Rectal smooth muscle tissue (tissue), 1 donor: ENCODE measurements around the gene SIRPB2.

Experiments
- H3K27ac ChIP-seq: one replicate; pipeline ENCODE4 v1.7.0; 2013; ENCODE audit warnings: low read depth, low read length, inconsistent platforms
- H3K27me3 ChIP-seq: one replicate; pipeline ENCODE4 v1.7.0; 2013; ENCODE audit warnings: low read length; ENCODE audit not compliant: control insufficient read depth, insufficient read depth
- H3K36me3 ChIP-seq: one replicate; pipeline ENCODE4 v1.7.0; 2013; ENCODE audit warnings: low read length; ENCODE audit not compliant: control insufficient read depth, insufficient read depth
- H3K4me1 ChIP-seq: one replicate; pipeline ENCODE4 v1.7.0; 2013; ENCODE audit warnings: low read length; ENCODE audit not compliant: control insufficient read depth, insufficient read depth
- H3K4me3 ChIP-seq: one replicate; pipeline ENCODE4 v1.7.0; 2013; ENCODE audit warnings: low read length
- H3K9ac ChIP-seq: one replicate; pipeline ENCODE4 v1.7.0; 2013; ENCODE audit warnings: low read length

Gene SIRPB2

DNA sequence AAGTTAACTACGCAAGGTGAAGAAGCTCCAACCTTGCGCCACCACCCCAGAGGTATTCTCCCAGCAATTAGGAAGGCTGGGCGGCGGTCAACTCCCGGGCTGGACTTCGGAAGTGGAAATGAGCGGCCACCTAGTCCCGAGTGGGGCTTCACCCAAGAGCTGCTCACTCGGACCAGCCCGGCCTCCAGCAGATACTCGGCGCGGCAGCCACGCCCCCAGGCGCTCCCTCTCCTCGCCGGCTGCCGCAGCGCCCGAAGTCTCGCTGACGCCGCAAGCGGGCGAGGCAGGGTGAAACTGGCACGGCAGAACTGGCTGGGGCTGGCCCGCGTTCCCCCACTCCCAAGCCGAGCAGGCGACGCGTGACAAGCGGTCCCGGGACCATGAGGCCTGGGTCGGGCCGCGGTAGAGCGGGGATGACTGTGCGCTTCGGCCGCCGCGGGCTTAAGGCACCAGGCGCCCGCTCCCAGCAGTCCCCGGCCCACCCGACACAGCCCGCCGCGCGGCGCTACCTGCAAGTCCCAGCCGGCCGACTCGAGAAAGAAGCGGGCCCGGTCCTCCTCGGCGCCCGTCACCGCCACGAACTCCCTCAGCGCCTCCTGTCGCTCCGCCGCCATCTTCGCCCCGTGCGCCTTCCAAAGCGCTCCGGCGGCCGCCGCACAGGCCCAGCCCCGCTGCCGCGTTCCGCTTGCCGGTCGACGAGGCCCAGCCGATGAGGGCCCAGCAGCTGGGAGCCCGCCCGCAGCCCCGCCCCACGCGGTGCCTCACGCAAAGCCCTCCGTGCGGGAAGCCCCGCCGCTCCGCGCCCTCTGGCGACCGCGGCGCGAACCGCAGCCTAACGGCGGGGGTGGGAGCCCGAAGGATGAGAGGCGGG lies 24.8 kb downstream of the SIRPB2 start, which contains the start of gene NSFL1C:
Gene NSFL1C (minus strand): TSS at position 639 of the 871 bp plus-strand sequence. CDS start 25 bp downstream, at position 614.
- H3K4me3 ChIP-seq: peak within 1 kb of the TSS; percentile 83
- peak within 1 kb of the TSS; percentile 43 for H3K9ac ChIP-seq
- H3K27ac ChIP-seq: peak within 1 kb of the TSS; percentile 80
- H3K4me1 ChIP-seq: peaks cover 11% of the 10 kb centered on the region
- H3K27me3 ChIP-seq: no peaks in the 10 kb centered on the region
- peaks cover 2% of the 10 kb centered on the region for H3K36me3 ChIP-seq

DNA sequence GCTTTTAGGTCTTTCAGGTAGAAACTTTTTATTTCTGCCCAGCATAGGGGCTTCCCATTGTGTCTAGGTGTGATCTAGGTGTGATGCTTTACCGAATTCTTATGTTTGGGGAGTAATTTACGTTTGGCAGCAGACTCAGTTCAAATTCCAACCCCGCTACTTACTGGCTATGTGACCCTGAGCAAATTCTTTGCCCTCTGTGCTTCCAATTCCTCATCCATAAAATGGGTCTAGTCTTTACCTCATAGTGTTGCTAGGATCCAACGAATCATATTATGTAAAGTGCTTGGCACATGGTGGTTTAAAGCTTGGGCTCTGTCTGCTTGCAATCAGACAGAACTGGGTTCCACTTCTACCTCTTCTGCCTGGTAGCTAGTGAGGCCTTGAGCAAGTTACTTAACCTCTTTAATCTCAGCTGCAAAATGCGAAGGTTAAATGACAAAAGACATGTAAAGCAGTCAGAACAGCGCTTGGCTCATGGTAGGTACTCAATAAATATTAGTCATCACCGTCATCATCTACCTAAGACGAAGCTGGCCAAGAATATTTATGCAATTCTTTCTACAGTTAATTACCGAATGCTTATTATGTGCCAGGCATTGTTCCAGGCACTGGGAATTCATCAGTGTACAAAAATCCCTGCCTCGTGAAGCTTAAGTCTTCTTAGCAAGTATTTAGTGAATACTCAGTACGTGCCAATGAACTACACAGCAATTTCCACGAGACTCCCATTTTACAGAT lies 25.6 kb downstream of the SIRPB2 start:
- no peaks in the 10 kb centered on the region for H3K27me3 ChIP-seq
- H3K4me3 ChIP-seq: peak overlapping the region; percentile 83
- H3K9ac ChIP-seq: peak overlapping the region; percentile 43
- H3K36me3 ChIP-seq: peaks cover 6% of the 10 kb centered on the region
- H3K4me1 ChIP-seq: peaks cover 11% of the 10 kb centered on the region
- peak overlapping the region; percentile 80 for H3K27ac ChIP-seq

DNA sequence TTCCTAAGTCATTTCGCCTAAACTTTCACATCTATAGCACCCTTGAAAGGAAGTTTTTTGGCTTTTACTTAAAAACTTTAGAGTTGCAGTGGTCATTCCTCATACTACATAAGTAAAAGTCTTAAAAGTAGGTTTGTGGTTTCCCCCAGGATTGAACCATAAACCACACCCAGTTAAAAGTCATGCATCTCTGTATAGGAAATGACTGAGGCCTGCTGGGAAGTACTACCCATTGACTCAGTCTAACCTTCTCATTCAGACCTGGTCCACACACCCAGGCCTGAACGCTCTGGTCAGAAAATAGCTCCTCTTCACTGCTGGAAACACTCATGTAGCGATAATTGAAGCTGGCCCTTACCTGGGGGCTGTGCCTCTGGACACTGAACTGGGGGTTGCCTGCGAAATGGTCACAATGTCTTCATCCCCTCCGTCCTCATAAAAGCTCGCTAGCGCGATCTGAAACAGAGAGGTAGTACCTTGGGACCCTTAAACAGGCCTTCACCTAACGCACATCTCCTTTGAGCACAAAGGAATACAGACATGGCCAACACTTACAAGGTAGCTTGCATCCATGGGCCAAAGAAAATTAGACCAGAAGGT lies 27.1 kb downstream of the SIRPB2 start:
- H3K9ac ChIP-seq: no peak overlapping the region
- no peak overlapping the region for H3K4me3 ChIP-seq
- peaks cover 11% of the 10 kb centered on the region for H3K4me1 ChIP-seq
- no peak overlapping the region for H3K27ac ChIP-seq
- H3K27me3 ChIP-seq: no peaks in the 10 kb centered on the region
- H3K36me3 ChIP-seq: peaks cover 6% of the 10 kb centered on the region

DNA sequence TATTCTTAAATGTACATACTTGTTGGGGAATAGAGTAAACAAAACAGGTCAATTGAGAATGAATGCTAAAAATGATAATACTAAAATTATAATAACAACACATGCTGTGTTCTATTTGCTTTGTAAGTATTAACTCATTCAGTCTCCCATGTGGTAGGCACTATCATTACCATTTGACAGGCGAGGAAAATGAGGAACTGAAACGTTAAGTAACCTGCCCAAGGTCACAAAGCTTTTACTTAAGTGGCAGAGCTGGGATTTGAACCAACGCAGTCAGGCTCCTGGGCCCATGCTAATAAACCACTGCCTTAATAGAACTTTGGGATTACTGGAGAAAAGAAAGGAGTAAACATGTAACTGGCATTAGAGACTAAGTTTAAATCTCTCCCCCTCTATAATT lies 28.4 kb downstream of the SIRPB2 start:
- Histone ChIP-seq H3K27me3 (no peaks in the 10 kb centered on the region), H3K4me1 (peaks cover 11% of the 10 kb centered on the region), H3K27ac (no peak overlapping the region), H3K9ac (no peak overlapping the region), H3K36me3 (peaks cover 12% of the 10 kb centered on the region), H3K4me3 (no peak overlapping the region)

DNA sequence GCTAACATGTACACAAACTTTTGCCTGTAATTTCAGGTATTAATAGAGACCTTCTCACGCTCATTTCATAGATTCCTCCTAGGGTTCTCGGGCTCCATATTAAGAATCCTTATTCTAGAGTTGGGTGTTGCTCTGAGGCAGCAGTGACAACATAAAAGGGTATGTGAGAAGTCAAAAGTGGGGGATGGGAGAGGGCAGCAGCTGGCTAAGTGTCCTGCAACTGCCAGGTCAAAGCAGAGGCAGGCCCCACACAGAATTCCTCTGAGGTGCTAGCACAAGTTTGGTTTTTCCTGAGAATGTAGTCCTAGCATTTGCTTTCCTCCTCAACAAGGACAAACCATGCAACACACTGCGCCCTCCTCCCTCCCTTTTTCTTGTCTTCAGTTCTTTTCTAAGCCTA lies 29.2 kb downstream of the SIRPB2 start:
- Histone ChIP-seq H3K27me3 (no peaks in the 10 kb centered on the region), H3K9ac (no peak overlapping the region), H3K36me3 (peaks cover 15% of the 10 kb centered on the region), H3K4me3 (no peak overlapping the region), H3K27ac (no peak overlapping the region), H3K4me1 (peaks cover 11% of the 10 kb centered on the region)

DNA sequence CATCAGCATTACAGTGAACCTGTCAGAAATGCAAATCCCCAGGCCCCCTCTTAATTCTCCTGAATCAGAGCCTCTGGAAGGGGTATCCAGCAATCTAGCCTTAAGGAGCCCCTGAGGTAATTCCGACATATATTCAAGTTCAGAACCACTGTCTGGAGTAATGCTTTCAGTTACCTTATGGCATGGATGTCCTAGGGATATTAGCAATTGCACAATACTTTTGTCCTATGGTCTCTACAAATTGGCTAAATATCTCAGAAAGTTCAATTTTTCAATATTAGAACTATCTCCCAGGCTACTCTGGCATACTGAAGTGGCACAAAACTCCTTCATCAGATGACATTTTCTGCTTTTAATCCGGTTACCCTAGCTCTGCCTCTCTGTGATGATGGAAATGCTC lies 30.9 kb downstream of the SIRPB2 start:
- Histone ChIP-seq H3K27me3 (no peaks in the 10 kb centered on the region), H3K4me1 (peaks cover 3% of the 10 kb centered on the region), H3K36me3 (peaks cover 15% of the 10 kb centered on the region), H3K9ac (no peak overlapping the region), H3K27ac (no peak overlapping the region), H3K4me3 (no peak overlapping the region)

DNA sequence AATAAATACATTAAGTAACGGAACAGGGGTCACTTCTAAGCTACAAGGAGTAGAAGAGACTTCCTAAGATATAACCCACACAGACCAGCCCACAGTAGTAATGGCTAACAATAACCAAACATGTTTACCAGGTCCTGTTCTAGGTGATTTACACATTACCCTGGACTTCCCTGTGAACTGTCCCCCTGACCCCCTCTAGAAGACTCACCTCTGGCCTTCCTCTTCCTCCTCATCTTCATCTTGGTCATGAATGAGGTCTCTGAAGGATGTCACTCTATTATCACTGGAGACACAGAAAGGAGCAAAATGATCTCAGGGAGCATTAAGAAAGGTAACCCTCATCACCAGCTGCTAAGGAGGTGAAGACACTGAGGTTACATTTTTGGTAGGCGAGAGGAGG lies 33.2 kb downstream of the SIRPB2 start:
- no peak overlapping the region for H3K9ac ChIP-seq
- peaks cover 31% of the 10 kb centered on the region for H3K36me3 ChIP-seq
- no peak overlapping the region for H3K27ac ChIP-seq
- no peaks in the 10 kb centered on the region for H3K27me3 ChIP-seq
- H3K4me1 ChIP-seq: no peaks in the 10 kb centered on the region
- H3K4me3 ChIP-seq: no peak overlapping the region

DNA sequence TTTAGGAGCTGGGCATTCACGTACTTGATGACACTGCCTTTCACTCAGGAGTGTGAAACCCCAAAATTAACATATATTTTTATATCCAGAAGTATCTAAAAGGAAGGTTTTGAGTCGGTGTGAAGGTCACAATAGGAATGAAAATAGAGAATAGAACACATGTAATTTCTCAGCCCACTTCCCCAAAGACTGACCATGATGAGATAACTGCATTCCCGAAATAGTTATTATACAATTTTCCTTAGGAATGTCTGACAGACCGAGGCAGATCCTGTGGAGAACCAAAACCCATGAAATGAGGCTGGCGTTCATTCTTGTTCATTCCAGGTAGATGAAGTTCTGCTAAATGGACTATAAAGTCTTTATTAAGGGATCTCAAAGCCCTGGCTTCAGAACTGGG lies 34.9 kb downstream of the SIRPB2 start:
- Histone ChIP-seq H3K9ac (no peak overlapping the region), H3K4me1 (no peaks in the 10 kb centered on the region), H3K36me3 (peaks cover 48% of the 10 kb centered on the region), H3K27me3 (no peaks in the 10 kb centered on the region), H3K27ac (no peak overlapping the region), H3K4me3 (no peak overlapping the region)

DNA sequence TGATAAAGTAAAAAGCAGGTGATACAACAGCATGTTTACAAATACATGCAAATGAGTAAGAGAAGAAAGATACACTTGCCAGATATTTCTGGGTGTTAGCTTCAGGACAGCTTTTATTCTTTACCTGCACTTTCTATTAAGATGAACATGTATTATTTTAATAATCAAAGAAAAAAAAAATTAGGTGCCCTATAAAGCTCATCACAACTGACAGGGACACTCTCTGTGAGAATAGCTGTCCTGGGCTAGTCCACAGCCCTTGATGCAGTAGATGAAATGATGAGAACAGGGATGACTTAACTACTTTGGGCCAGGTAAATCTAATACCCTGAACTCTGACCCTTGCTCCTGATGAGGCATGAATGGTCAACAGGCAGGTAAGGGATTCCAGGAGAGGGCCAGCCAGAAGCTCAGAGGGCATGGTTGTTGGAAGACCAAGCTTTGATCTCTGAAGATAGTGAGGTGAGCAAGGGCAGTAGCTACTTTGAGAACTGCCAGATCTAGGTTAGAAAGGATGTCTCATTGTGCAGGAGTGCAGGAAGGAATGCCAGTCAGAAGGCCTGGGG lies 40.2 kb downstream of the SIRPB2 start:
- Histone ChIP-seq H3K27me3 (no peaks in the 10 kb centered on the region), H3K36me3 (peaks cover 72% of the 10 kb centered on the region), H3K27ac (no peak overlapping the region), H3K4me1 (no peaks in the 10 kb centered on the region), H3K4me3 (no peak overlapping the region), H3K9ac (no peak overlapping the region)

DNA sequence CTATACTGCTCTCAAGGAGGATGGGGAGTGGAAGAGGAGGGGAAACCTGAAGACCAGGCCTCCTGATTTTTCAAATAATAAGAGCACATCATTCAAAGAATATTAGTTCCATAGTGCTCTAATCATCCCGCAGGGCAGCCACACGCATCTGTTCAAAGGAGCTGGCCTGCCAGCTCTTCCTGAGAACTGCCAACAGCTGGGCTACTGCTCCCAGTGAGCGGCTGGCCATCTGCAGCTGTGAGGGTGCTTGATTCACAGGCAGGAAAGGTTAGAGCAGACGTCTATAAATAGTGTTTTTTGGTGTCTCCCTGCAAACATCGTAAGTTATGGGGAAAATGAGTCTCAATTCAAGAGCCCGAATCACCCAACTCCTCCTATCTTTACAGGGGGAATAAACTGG lies 41.9 kb downstream of the SIRPB2 start:
- peaks cover 82% of the 10 kb centered on the region for H3K36me3 ChIP-seq
- no peak overlapping the region for H3K27ac ChIP-seq
- H3K4me3 ChIP-seq: no peak overlapping the region
- no peaks in the 10 kb centered on the region for H3K4me1 ChIP-seq
- no peaks in the 10 kb centered on the region for H3K27me3 ChIP-seq
- no peak overlapping the region for H3K9ac ChIP-seq

DNA sequence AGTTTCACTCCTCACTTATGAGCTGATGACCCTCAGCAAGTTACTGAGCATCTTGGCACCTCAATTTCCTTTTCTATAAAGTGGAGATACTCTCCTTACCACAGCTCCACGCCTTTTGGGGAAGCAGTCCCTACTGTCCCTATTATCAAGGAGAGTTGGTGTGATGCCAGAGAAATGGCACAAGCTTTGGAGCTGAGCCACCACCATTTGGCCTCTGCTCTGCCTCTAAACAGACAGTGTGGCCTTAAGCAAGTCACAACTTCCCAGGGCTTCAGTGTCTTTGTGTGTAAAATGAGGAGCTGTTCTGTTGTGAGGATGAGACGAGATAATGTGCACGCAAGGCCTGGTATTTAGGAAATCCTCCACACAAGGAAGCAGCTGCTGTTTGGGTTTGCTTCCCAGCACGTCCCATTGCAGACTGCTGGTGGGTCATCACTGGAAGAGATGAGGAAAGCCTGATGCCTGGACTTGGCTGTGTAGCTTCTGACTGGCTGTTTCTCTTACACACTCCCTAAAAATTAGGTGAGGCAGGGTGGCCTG lies 43.1 kb downstream of the SIRPB2 start:
- Histone ChIP-seq H3K36me3 (peaks cover 82% of the 10 kb centered on the region), H3K9ac (no peak overlapping the region)

DNA sequence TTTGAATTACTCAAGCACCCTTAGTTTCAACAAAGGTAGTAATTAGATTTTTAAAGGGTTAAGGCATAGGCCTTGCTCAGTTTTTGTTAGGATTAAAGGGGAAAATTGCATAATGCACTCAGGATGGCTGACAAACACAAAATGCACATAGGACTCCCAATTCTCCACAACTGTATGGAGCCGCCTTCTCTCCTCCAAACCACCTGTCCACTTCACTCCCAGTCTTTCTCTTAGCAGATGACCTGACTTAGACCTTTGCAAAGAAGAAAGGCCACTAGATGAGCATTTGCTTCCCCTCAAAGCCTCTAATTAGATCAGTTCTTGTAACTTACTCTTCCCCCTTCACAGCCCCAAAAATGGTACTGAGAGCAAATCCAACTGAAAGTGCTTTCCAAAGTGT lies 44.7 kb downstream of the SIRPB2 start:
- H3K9ac ChIP-seq: no peak overlapping the region
- peaks cover 74% of the 10 kb centered on the region for H3K36me3 ChIP-seq
- H3K27ac ChIP-seq: no peak overlapping the region
- no peaks in the 10 kb centered on the region for H3K4me1 ChIP-seq
- no peaks in the 10 kb centered on the region for H3K27me3 ChIP-seq
- H3K4me3 ChIP-seq: no peak overlapping the region

More for the DNA sequence above, 43.1 kb downstream of the SIRPB2 start:
- Histone ChIP-seq H3K27ac (no peak overlapping the region), H3K27me3 (no peaks in the 10 kb centered on the region), H3K4me3 (no peak overlapping the region), H3K4me1 (no peaks in the 10 kb centered on the region)
